HCT116 (cell line): ENCODE data around the gene KCNK18.

Experiments used
- CEBPB ChIP-seq: IDR thresholded peaks from 2 replicates; pipeline ENCODE4 v1.6.1; 2012; ENCODE audit warnings: low read depth
- CTCF ChIP-seq, 3 experiments: fragments of 200-600 bp in 1 of 3; sonication (generic) in 1 of 3; IDR thresholded peaks in 2 of 3; conservative IDR thresholded peaks in 1 of 3; 2 replicates each; pipeline ENCODE4 v1.5.1; 2012 to 2017; ENCODE audit warnings: low read depth in 2 of 3, low read length in 2 of 3, antibody characterized with exemption in 1 of 3, borderline replicate concordance in 1 of 3, control low read depth in 1 of 3, mild to moderate bottlenecking in 1 of 3, mixed read lengths in 1 of 3, mixed run types in 1 of 3, moderate library complexity in 1 of 3; ENCODE audit not compliant: insufficient read depth in 1 of 3
- EZH2 ChIP-seq: fragments of 200-600 bp; sonication (generic); IDR thresholded peaks from 2 replicates; pipeline ENCODE4 v1.6.1; 2017; ENCODE audit warnings: antibody characterized with exemption, mixed run types
- EZH2phosphoT487 ChIP-seq: fragments of 200-600 bp; IDR thresholded peaks from 2 replicates; pipeline ENCODE4 v1.6.1; 2018; ENCODE audit warnings: antibody characterized with exemption, borderline replicate concordance
- POLR2A ChIP-seq: IDR thresholded peaks from 2 replicates; pipeline ENCODE4 v1.7.0; 2011; ENCODE audit warnings: borderline replicate concordance; ENCODE audit not compliant: insufficient read depth, insufficient read length; ENCODE audit errors: extremely low read depth
- ZBTB33 ChIP-seq: IDR thresholded peaks from 2 replicates; pipeline ENCODE4 v1.6.1; 2011; ENCODE audit warnings: mild to moderate bottlenecking, low read length, moderate library complexity; ENCODE audit not compliant: insufficient replicate concordance; ENCODE audit errors: extremely low read depth
- ZNF274 ChIP-seq: fragments of 200-500 bp; sonication (Bioruptor generic); IDR thresholded peaks from 2 replicates; pipeline ENCODE4 v1.6.1; 2014; ENCODE audit warnings: mild to moderate bottlenecking, low read depth, low read length, inconsistent platforms

DNA sequence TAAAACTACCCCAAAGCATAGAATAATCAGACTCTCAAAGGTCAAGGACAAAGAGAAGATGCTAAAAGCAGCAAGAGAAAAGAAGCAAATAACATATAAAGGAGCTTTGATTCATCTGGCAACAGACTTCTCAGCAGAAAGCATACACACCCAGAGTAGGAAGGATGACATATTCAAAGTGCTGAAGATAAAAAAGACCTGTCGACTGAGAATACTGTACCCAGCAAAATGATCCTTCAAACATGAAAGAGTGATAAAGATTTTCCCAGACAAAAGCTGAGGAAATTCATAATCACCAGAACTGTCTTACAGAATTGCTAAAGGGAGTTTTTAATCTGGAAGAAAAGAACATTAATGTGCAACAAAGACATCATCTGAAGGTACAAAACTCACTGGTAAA is 14.9 kb downstream of the KCNK18 start:
- TF ChIP-seq ZNF274 (no peak), POLR2A (no peak), CTCF (IDR thresholded peaks at IDR 0.05 in 2 of 3, conservative IDR thresholded peaks at IDR 0.05 in 1 of 3; ENCODE audit: borderline replicate concordance in 1 of 3, insufficient read depth in 1 of 3, low read depth in 2 of 3, low read length in 2 of 3) (no peak), CEBPB (no peak), EZH2 (no peak), EZH2phosphoT487 (no peak), ZBTB33 (no peak)
